NCI-H128 (cell line): ENCODE data around the gene TCF4.

Experiments
- DNase-seq: peaks from one replicate; lab custom pipeline; 2025; ENCODE audit not compliant: unreplicated experiment; lab: John Stamatoyannopoulos, UW

Gene TCF4

DNA sequence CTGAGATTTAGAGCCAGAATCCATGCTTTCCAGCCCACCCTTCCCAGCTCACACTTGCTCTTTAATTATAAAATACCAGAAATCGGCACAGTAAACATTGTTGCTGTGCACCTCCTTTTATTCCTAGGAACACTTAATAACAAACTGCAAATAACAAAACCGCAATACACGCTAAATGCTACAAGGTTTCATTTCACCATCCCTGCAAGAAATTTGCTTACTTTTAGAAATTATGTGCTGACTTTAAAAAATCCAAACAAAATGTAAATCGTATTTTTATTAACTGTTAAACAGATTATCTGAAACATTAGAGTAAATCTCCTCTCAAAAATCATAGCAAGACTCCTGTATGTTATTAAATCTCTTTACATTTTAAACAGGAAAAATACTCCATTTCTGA is 79.3 kb downstream of the TCF4 start:
- DNase-seq = no peak

DNA sequence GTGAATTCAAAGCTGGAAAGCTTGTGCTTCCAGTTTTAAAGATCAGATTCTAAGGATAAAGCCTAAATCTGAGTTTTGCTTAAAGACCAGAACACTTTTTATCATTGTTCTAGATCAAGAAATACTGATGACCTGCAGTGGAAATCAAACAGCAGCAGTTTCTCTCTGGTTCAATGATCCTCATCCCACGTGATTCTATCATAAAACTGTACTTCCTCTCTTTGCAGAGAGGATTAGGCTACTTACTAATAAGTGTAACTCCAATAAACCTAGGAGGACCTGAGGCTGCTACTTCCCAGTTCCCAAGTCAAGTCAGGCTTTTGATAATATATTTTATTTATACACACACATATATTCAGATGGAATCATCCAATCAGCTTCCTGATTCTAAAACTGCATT is 81.9 kb downstream of the TCF4 start:
- DNase-seq = no peak

DNA sequence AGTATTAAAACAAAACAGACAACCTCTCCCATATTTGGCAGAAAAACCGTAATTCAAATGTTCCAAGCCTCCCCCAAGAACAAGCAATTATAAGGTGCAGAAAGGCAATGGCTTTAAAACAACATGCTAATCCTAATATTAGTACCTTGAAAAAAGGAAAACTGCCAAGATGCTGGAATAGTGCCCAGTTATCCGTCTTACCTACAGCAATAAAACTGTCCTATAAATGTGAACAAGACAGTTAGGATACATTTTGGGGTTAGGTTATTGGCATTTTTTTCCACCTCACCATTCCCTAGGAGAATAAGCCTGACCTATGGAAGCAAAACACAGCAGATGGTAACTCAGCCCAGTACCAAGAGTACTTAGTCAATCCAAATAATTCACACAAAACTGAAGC is 83.2 kb downstream of the TCF4 start:
- DNase-seq = no peak

DNA sequence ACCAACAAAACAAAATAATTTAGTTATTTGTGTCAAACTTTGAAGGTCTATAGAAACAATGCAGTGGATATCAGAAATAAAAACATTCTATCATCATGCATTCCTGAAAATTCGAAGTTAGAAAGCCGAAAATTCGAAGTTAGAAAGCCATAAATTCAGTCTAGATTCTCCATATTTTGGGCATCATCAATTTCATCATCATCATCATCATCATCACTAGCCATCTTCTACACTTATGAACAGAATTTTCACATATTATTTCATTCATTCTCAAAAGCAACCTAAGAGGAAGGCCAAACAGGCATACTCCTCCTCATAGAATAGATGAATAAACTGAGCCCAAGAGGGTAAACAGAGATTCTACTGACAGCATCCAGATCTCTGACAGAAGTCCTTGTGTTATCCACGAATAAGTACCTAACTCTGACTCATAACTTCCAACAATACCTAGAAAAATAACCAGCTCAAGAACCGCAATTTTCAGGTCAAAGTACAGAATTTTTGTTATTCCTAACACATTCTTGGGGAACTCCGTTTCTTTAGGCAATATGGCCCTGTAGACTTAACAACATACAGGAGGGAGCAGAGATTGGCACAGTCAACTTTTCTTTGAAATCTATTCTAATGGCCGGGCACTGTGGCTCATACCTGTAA is 84.7 kb downstream of the TCF4 start:
- DNase-seq = no peak

DNA sequence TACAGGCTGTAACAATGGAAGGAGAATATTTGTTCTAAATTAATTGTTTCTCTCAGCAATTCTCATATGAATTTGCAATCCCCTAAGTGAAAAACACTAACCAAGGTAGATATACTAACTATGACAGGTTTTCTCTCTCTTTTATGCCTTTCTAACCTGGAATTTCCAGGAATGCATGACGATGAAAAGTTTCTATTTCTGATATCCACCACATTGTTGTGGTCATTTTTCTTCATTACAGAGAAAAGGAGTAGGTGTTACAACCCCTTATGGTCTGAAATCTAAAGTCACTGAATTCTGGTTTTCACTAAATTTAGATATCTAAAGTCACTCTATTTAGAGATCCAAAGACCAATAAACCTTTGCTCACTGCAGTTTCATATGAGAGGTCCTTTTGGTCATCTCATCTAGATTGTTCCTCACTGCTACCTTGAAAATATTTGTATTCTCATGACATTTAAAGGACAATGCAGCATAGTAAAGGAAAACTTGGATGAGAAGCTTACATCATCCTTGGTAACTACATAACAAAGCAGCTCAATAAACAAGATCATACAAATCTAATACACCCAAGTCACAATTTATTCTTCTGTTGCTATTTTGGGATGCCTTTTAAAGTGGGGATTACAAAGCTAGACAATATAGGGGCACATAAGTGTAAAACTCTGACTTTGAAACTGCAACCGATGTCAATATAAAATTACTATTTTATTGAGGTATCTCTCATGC is 85.8 kb downstream of the TCF4 start:
- no peak for DNase-seq

DNA sequence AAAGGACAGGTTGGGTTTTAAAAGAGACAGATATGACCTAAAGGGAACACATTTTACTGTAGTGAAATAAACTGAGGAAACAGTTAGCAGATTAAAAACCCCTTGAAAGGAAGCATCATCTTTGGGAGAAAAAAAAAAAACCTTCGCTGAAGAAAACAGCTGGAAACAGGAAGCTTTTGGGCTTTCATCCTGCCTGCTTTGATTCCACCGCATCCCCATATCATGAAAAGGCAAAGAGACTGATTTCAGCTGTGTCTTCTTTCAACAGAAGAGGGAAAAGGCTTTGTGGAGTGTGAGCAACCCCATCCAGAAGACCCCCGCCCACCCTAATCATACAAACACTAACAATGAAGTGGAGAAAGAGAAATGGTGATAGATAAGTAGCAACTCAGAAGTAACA is 86.4 kb downstream of the TCF4 start:
- DNase-seq = no peak

DNA sequence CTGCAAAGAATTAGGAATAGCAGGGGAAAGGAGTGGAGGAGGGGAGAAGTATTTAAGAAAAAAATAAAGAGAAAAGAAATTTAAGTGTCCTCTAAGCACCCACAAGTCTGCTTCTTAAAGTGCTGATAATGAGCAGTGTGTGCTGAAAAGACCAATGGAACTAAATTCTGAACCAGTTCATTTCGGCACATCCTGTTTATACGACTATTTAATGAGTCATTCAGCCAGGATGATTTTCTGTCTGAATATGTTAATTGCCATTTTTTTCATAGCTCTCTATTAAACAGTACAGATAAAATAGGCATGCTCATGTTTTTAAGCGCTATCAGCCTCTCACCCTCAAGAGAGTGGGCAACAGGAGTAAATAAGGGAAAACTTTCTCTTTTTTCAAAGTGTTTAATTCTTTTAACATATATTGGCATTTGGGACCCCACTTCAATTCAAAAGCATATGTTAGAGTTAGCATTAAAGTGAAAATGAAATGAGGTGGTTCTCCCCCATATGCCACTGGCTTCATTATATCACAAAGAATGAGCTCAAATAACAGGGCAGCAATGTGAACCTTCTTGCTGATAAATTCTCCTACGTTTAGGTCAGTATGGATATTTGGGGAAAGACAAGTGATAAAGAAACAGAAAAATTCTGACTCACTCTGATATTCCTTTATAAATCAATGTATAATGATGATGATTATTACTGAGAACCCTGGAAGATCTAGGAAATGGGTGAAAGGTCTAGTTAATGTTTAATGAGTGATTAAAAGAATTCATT is 87.5 kb downstream of the TCF4 start:
- no peak for DNase-seq

DNA sequence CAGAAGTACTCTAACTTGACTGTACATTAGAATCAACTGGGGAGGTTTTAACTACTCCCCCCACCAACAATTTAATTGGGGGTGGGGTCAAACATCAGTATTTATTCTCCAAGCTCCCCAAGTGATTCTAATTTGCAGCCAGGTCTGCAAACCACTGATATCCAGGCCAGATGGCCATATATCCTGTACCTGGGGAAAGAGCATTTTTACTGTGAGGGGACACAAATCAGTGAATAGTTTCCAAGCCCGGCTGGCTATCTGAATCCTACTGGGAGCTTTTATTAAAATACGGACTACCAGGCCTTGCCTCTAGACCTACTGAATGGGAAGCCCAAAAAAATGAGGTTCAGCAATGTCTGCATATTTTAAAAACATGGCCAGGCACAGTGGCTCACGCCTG is 88.5 kb downstream of the TCF4 start:
- DNase-seq = no peak

DNA sequence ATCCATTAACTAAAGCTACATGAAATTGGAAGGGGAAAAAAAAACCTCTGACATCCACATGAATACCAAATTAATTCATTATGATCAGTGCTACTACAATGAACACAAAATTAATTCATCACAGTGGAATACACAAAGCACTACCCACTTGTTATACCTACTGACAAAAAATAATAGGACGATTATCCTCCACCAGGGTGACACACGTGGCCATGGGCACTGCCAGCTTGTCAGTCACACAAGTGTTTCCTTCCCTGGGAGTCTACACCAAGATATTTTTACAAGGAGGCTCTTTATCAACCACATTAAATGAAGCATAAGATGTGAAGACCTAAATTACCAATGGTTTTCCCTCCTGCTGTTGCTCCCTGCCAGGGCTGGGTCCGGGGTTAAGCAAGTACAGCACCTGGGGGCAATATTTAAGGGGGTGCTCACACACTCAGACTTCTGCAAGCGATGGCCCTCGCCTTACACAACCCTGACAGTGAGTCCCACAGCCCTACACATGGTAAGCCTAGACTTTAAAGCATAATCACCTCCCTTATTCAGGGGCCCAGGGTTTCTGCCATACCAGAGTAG is 90.1 kb downstream of the TCF4 start:
- DNase-seq = peak; percentile 17

DNA sequence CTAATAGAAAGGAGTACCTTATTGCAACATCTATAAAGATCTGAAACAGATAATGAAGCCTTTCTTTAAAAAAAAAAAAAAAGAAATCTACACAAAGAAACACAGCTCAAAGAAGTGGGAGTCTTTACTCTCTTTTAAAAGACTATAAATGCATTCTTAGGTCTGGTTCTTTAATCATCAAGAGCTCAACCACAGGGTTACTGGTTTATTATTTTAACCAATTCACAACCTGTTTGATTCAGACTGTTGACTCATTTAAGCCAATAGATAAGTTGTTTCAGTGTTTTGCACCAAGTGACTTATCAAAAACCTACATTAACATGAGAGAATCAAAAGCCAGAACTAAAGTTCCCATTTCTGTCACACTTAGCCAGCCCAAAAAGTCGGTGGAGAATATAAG is 93.1 kb downstream of the TCF4 start:
- no peak for DNase-seq

DNA sequence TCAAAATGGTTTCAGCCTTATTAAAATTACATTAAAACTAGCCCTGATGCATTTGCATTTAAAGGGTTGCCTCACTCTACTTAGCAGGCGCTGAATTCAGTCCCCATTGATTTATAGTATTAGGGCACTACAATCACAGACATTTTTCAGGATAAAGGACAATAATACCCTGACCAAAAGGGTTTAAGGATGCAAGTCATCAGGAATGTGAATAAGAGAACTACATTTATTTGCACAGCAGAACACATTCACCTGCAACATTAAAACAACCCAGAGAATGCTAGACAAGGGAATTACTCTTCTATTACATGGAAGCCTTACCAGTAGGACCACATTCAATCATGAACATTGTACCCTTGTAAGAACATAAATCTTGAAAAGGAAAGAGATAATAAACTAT is 93.6 kb downstream of the TCF4 start:
- DNase-seq = no peak

DNA sequence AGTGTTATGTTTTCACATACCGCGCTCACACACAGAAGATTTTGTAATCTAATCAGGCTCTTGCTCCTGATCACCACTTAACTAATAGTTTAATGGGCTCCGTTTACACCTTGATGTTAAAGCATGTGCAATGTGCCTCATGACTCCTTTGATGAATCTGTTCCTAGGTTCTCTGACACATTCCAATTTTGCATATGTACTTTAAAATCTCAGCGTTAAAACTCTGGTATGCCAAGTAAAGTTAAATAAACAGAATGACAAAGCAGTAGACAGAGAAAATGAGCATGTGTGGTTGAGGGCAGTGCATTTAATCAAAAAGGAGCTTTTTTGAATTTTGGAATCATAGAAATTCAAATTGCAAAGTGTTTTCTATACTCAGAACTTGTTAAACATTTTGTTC is 96.4 kb downstream of the TCF4 start:
- DNase-seq = no peak

DNA sequence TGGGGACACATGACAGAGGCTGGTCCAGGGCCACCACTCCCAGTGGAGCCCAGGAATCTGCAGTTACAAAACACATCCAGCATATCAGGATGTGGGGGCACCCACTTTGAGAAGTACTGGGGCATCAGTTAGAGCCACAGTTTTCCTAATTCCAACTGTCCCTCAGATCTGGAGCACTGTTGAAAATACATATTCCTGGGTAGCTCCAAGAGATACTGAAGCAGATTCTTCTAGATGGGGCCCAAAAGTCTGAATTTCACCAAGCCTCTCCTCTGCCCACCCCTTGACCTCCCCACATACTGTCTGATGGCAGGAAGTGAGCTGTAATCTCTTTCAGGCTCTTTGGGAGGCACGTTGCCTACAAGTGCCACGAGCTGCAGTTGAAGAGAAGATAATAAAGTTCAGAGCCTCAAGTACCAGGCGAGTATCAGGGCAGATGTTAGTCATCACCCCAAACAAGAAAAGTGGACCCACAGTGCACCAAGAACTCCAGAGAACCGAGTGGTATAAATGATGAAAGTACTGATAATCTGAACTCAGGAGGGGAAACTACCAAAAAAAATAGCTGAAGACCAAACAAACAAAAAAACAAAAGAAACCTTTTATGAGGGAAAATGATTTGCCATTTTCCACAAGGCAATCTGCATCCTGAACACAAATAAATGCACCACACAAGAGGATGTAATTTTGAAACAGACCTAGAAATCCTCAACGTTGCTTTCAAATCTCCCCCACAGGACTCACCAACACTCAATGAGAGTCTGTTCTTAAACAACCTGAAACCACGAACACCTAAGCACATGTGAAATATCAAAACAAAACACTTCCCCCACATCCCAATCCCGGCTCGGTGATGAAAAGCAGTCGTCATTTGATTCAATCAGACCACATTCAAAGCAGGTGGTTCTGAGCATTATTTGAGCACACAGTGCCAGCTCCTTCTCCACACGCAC is 98.7 kb downstream of the TCF4 start:
- peak; percentile 51 for DNase-seq

DNA sequence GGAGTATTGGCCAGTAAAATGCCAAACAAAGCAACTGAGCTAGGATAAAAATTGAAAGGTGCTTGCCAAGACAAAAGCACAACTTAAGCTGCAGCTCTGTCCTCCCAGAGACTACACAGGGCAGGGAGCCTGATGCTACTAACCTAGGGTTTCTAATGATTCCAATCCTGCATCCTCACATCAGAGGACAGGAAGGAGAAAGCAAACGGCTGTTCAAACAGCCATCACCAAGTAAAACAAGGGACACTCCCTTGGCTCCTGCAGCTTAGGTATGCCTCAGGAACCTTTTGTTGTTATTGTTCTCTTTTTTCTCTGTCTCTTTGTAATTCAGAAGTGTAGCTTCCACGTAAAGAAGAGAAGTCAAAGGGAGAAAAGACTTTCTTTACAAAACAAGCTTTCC is 99.5 kb downstream of the TCF4 start:
- DNase-seq = no peak

DNA sequence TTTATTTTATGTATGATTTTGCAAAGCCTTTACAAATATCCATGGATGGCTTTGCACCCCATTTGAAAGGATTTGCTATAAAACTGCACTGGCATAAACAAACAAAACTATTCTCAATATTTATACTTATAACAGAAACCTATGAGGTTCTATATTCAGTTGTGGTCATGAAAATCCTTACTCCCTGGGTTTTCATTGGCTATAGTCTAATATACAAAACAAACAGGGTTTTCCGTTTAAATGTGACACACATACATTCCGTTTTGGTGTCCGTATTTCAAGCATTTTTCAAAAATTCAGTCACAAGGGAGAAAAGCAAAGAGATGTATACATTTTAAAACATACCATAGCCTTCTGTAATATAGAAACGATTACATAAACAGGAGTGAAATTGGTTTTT is 100.0 kb downstream of the TCF4 start:
- no peak for DNase-seq

DNA sequence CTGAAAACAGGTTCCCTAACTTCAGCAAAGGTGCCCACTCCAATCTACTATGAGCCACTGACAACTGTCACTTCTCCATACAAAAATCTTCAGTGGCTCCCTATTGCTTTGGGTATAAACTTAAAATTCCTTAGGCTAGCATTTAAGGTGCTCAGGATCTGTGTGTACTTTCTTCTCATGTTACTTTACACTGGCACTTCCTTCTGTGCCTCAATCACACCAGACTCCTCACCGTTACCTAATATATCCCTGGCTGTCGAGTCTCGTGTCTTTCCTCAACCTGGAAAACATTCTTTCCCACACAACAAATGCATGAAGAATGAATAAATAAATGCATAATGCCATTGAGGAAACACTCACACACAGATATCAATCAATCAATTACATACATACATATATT is 101.1 kb downstream of the TCF4 start:
- no peak for DNase-seq

DNA sequence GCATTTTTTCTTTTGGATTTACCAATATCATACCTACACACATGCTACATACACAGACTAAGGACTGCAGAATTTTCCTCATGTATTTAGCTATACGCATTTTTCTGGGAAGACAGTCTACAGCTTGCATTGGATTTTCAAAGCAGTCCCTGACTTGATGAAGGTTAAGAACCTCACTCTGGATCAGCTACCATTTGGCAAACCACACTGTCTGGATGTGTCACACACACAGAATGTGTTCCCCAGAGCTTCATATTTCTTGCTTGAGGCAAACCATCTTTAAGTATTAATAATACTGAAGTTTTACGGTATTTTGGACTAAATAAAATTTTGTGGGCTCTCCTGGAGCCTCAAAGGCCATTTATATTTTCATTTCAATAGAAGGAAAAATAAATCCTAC is 102.3 kb downstream of the TCF4 start:
- DNase-seq = no peak

DNA sequence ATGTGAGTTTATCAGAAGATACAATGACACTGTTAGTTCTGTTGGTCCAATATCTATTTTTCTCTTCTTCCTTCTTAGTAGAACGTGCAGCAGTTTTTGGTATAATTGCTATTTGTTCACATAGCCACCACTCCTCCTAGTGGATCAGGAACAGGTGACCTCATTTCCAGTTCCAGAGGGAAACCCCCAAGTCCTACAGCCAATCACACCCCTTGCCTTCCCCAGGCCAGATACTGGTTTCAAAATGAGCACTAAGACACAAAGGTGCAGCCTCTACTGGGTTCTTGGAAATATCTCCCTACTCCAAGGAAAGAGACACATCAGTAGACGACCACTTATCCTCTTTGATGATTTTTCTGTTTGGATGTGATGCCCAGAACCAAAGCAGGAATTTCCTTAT is 103.2 kb downstream of the TCF4 start:
- no peak for DNase-seq

DNA sequence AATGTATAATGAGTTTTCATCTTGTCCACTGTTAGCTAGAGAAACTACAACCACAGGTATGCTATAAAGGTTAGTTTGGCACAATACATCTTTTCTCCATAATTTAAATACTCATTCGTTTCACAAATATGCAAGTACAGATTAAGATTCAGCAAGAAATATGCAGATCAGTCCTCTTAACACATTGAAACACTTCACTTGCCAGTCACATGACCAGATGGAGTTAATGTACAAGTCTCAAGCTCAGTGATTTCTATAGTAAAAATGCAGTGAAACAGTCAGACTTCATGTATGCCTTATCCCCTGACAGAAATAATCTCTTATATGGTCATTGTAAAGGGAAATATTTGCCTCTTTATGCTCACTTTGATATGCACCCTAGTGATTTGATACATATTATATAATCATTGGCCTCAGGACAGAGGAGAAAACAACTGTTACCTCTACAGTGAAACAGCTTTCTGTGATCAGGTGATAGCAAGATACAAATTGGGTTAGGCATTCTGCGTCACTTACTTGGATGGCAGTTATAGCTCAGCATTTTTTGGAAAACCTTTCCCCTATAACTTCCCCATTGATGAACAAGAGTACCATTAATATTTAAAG is 104.6 kb downstream of the TCF4 start:
- no peak for DNase-seq

DNA sequence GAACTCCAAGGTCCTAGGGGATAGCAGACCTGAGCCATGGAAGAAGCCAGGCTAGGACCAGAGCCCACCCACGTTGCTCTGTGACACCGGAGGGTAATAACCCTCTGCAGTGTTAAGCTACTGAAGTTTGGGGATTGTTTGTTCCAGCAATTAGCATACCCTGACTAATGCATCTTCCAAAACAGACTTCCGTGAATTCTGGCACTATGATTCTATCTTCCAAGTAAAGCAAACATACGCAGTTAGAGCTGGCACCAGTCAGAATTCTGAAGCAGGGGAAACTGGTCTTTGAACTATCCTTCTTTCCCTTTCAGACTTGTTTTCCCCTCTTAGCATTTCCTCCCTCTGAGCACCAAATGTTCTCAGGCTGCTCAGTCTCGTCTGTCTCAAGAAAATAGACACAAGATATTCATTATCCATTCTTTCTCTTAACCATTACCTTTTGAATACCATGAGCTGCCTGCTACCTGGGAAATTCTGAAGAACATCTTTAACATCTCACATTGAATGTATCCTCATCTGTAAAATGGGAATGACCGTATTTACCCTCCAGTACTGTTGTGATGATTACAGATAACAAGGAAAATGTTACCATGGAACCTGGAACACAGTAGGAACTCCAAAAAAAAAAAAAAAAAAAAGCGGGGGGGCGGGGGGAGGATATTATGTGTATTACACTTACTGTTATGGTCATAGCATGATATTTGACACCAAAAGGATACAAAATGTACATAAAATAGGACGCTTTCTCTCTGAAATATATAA is 108.2 kb downstream of the TCF4 start:
- DNase-seq = no peak
